Fibroblast of mammary gland (primary cell): ENCODE measurements around the gene COPG2.
"Not testable (repeated sequence)": the region's sequence is repeated elsewhere in the genome, so short reads cannot be mapped to it uniquely, and the experiment has no call there.

Experiments
- DNase-seq: peaks from one replicate; pipeline ENCODE4 v3.0.0-alpha.2; 2010; ENCODE audit warnings: low read depth
- H3K4me3 ChIP-seq: 2 replicates; pipeline ENCODE4 v1.5.1; 2011; ENCODE audit warnings: low read depth, mild to moderate bottlenecking, low read length, moderate library complexity; ENCODE audit not compliant: control insufficient read depth
- CTCF ChIP-seq: conservative IDR thresholded peaks from 2 replicates; pipeline ENCODE4 v1.5.1; 2011; ENCODE audit warnings: low read depth, low read length, inconsistent platforms; ENCODE audit not compliant: control insufficient read depth, insufficient read depth

COPG2 gene

GRCh38 chr7:130700760-130701159, 32.2 kb upstream of the COPG2 start:
- no peak for TF ChIP-seq CTCF
- DNase-seq = no peak
- no peak overlapping the region for H3K4me3 ChIP-seq

DNA sequence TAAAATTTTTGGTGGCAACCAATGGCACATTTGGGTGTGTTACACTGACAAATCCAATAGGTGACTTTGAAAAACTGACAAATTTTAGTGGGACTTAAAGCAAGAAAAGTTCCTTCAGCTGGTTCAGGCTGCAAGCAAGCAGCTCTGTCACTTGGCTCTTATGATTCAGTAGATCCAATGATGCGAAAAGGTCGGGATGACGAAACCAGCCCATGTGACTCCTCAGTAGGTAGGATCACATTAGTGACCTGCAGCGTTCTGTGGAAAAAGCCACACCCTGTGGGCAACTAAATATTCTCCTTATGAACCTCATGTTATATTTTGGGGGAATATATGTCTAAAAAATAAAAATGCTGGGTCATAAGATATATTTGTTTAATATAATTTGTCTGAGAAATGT, 31.1 kb upstream of the COPG2 start:
- no peak for TF ChIP-seq CTCF
- H3K4me3 ChIP-seq = no peak overlapping the region
- peak; percentile 2 for DNase-seq

- no peak overlapping the region for H3K4me3 ChIP-seq
- peak; percentile 4 for DNase-seq
- no peak for TF ChIP-seq CTCF
Measured at GRCh38 chr7:130697820-130698219, 29.3 kb upstream of the COPG2 start.

DNA sequence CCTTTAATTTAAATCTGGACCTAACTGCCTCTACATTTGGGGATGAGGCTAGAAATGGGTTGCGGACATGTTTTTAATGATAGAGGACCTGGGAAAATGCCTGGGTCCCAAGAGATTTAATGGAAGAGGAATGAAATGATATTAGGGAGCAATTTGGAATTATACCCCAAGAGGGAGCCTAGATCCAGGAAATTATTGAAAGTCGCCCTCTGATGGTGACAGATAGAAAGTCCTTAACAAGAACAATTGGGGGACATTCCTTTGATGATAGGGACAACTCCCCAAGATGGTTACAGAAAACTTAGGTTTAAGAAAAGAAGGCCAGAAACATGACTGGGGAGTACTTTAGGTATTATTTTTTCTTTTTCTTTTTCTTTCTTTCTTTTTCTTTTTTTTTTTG, 27.3 kb upstream of the COPG2 start:
- TF ChIP-seq CTCF = peak; percentile 79

GRCh38 chr7:130692396-130692795, 23.8 kb upstream of the COPG2 start:
- H3K4me3 ChIP-seq, DNase-seq: not testable (repeated sequence)

More for the DNA sequence above, 27.3 kb upstream of the COPG2 start:
- peak; percentile 59 for DNase-seq
- H3K4me3 ChIP-seq = no peak overlapping the region

- DNase-seq = no peak
- no peak for TF ChIP-seq CTCF
- no peak overlapping the region for H3K4me3 ChIP-seq
Measured at GRCh38 chr7:130689683-130690082, 21.1 kb upstream of the COPG2 start.

DNA sequence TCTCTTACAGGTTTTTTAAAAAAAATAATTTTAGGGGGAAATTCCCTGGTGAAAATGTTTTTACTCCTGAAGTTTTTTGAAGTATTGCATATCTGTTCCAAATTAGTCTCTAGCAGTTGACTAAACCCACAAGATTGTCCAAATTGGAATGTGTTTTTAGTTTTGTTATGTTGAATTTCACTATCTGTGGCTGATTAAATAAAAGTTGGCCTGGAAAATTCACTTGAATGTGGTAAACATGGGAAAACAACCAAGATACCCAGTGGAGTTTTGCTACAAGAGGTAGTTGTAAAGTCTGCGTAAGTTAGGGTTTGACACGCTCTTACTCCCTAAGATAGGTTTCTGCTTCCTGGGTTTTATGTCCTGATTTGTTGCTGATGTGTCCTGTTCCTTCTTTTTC, 14.5 kb upstream of the COPG2 start:
- no peak for TF ChIP-seq CTCF
- no peak overlapping the region for H3K4me3 ChIP-seq
- DNase-seq = no peak
